Measurements from ENCODE around the gene TRIM44.
"Not testable (repeated sequence)": the region's sequence is repeated elsewhere in the genome, so short reads cannot be mapped to it uniquely, and the experiment has no call there.

Gene TRIM44

GRCh38 chr11:35825386-35825785 lies 162.8 kb downstream of the TRIM44 start:
- no peak for DNase-seq

- DNase-seq = no peak
Observed at GRCh38 chr11:35826006-35826405, 163.4 kb downstream of the TRIM44 start.

- no peak for DNase-seq
Observed at GRCh38 chr11:35826949-35827348, 164.4 kb downstream of the TRIM44 start.

GRCh38 chr11:35836205-35836604 lies 173.6 kb downstream of the TRIM44 start:
- DNase-seq = no peak

- DNase-seq = no peak
Observed at GRCh38 chr11:35838071-35838470, 175.5 kb downstream of the TRIM44 start.

GRCh38 chr11:35838697-35839367 lies 176.3 kb downstream of the TRIM44 start:
- DNase-seq = not testable (repeated sequence)

- no peak for DNase-seq
Observed at GRCh38 chr11:35839368-35840161, 177.0 kb downstream of the TRIM44 start.

GRCh38 chr11:35841733-35842132 lies 179.2 kb downstream of the TRIM44 start:
- no peak for DNase-seq

GRCh38 chr11:35842958-35843357 lies 180.4 kb downstream of the TRIM44 start:
- DNase-seq = no peak

GRCh38 chr11:35844579-35844978 lies 182.0 kb downstream of the TRIM44 start:
- no peak for DNase-seq

- DNase-seq = no peak
Observed at GRCh38 chr11:35845860-35846259, 183.3 kb downstream of the TRIM44 start.

- no peak for DNase-seq
Observed at GRCh38 chr11:35846874-35847273, 184.3 kb downstream of the TRIM44 start.

- no peak for DNase-seq
Observed at GRCh38 chr11:35847473-35847872, 184.9 kb downstream of the TRIM44 start.

- DNase-seq = no peak
Observed at GRCh38 chr11:35848616-35849015, 186.0 kb downstream of the TRIM44 start.

- no peak for DNase-seq
Observed at GRCh38 chr11:35850191-35850590, 187.6 kb downstream of the TRIM44 start.

- DNase-seq = no peak
Observed at GRCh38 chr11:35851342-35851741, 188.8 kb downstream of the TRIM44 start.

GRCh38 chr11:35852056-35852455 lies 189.5 kb downstream of the TRIM44 start:
- DNase-seq = no peak

GRCh38 chr11:35853971-35854370 lies 191.4 kb downstream of the TRIM44 start:
- no peak for DNase-seq

GRCh38 chr11:35855671-35856070 lies 193.1 kb downstream of the TRIM44 start:
- DNase-seq = no peak

GRCh38 chr11:35856259-35856658 lies 193.7 kb downstream of the TRIM44 start:
- DNase-seq = no peak

GRCh38 chr11:35856756-35857155 lies 194.2 kb downstream of the TRIM44 start:
- DNase-seq = peak in 1 of 2 experiments; percentile 21

GRCh38 chr11:35857922-35858321 lies 195.3 kb downstream of the TRIM44 start:
- no peak for DNase-seq

- DNase-seq = no peak
Observed at GRCh38 chr11:35859301-35859700, 196.7 kb downstream of the TRIM44 start.

- not testable (repeated sequence) for DNase-seq
Observed at GRCh38 chr11:35860194-35860593, 197.6 kb downstream of the TRIM44 start.
